H1 (cell line): ENCODE measurements around the gene NBPF1.
"Not testable (repeated sequence)": the region's sequence is repeated elsewhere in the genome, so short reads cannot be mapped to it uniquely, and the experiment has no call there.

Source experiments
- BRCA1 ChIP-seq: IDR thresholded peaks from 2 replicates; pipeline ENCODE4 v1.6.1; 2012; ENCODE audit warnings: low read depth, low read length, improper control_type of control experiment
- CHD7 ChIP-seq: fragments of 300-600 bp; sonication (generic); IDR thresholded peaks from 2 replicates; pipeline ENCODE4 v1.7.1; 2012; ENCODE audit warnings: low read length, moderate library complexity, mild to moderate bottlenecking, inconsistent platforms; ENCODE audit not compliant: insufficient replicate concordance
- CTCF ChIP-seq, 3 experiments: IDR thresholded peaks; 1 replicate in 2 of 3; 2 replicates in 1 of 3; pipeline versions ENCODE4 v1.5.1 to v1.6.1; 2011; ENCODE audit warnings: low read length in 3 of 3, mild to moderate bottlenecking in 3 of 3, inconsistent platforms in 2 of 3, low read depth in 1 of 3, moderate library complexity in 1 of 3; ENCODE audit not compliant: insufficient read depth in 1 of 3; ENCODE audit errors: control extremely low read depth in 1 of 3
- EP300 ChIP-seq, 2 experiments: IDR thresholded peaks; 1 replicate in 1 of 2; 2 replicates in 1 of 2; pipeline ENCODE4 v1.6.1; 2011 to 2012; ENCODE audit warnings: low read depth in 2 of 2, low read length in 2 of 2, mild to moderate bottlenecking in 2 of 2, borderline replicate concordance in 1 of 2, inconsistent platforms in 1 of 2, moderate library complexity in 1 of 2
- EZH2 ChIP-seq: fragments of 200-600 bp; sonication (generic); IDR thresholded peaks from 2 replicates; pipeline ENCODE4 v1.7.1; 2012; ENCODE audit warnings: low read depth, mild to moderate bottlenecking, moderate library complexity, low read length, inconsistent platforms; ENCODE audit not compliant: severe bottlenecking
- JUND ChIP-seq: IDR thresholded peaks from 2 replicates; pipeline ENCODE4 v1.6.1; 2011; ENCODE audit warnings: mild to moderate bottlenecking, improper control_type of control experiment, low read length
- KDM5A ChIP-seq: fragments of 200-600 bp; IDR thresholded peaks from 2 replicates; pipeline ENCODE4 v1.7.1; 2012; ENCODE audit warnings: mild to moderate bottlenecking, low read length, inconsistent platforms, mixed read lengths
- POLR2A ChIP-seq, 2 experiments: IDR thresholded peaks; 1 replicate in 1 of 2; 2 replicates in 1 of 2; pipeline ENCODE4 v1.6.1; 2011; ENCODE audit warnings: low read depth in 2 of 2, low read length in 2 of 2, mild to moderate bottlenecking in 2 of 2; ENCODE audit errors: control extremely low read depth in 1 of 2
- RAD21 ChIP-seq, 2 experiments: IDR thresholded peaks in 1 of 2; conservative IDR thresholded peaks in 1 of 2; 2 replicates each; pipeline ENCODE4 v1.6.1; 2011; ENCODE audit warnings: low read depth in 2 of 2, low read length in 2 of 2, improper control_type of control experiment in 1 of 2, inconsistent platforms in 1 of 2, mild to moderate bottlenecking in 1 of 2, moderate library complexity in 1 of 2
- SIRT6 ChIP-seq: IDR thresholded peaks from one replicate; pipeline ENCODE4 v1.7.1; 2012; ENCODE audit warnings: low read length, inconsistent platforms
- SP1 ChIP-seq: IDR thresholded peaks from 2 replicates; pipeline ENCODE4 v1.6.1; 2011; ENCODE audit warnings: low read depth, low read length
- YY1 ChIP-seq: IDR thresholded peaks from 2 replicates; pipeline ENCODE4 v1.6.1; 2011; ENCODE audit warnings: low read depth, mild to moderate bottlenecking, low read length
- ZNF274 ChIP-seq: IDR thresholded peaks from 2 replicates; pipeline ENCODE4 v1.7.0; 2012; ENCODE audit warnings: low read length, borderline replicate concordance; ENCODE audit errors: extremely low read depth

- TF ChIP-seq YY1; POLR2A (IDR thresholded peaks at IDR 0.05; ENCODE audit: control extremely low read depth in 1 of 2, low read depth in 2 of 2, low read length in 2 of 2); JUND; CTCF (IDR thresholded peaks at IDR 0.05; ENCODE audit: control extremely low read depth in 1 of 3, insufficient read depth in 1 of 3, low read depth in 1 of 3, low read length in 3 of 3); EP300 (IDR thresholded peaks at IDR 0.05; ENCODE audit: borderline replicate concordance in 1 of 2, low read depth in 2 of 2, low read length in 2 of 2); ZNF274; RAD21 (IDR thresholded peaks at IDR 0.05 in 1 of 2, conservative IDR thresholded peaks at IDR 0.05 in 1 of 2; ENCODE audit: low read depth in 2 of 2, low read length in 2 of 2); KDM5A; EZH2; SP1; BRCA1; SIRT6; CHD7: not testable (repeated sequence)
These were observed 43.2 kb upstream of the NBPF1 start for GRCh38 chr1:16656574-16656973.
